ENCODE measurements around the gene ARPC5.
"Not testable (repeated sequence)": the region's sequence is repeated elsewhere in the genome, so short reads cannot be mapped to it uniquely, and the experiment has no call there.

ARPC5 gene

GRCh38 chr1:183636783-183637182 is 1.2 kb upstream of the ARPC5 start:
- H3K27me3 ChIP-seq (ENCODE audit: insufficient read depth, low read length): no peaks in the 10 kb centered on the region
- no peaks in the 10 kb centered on the region for H3K36me3 ChIP-seq (ENCODE audit: insufficient read depth, low read length)
- peak overlapping the region; percentile 7 for H2AFZ ChIP-seq (ENCODE audit: low read depth, low read length)
- H3K9me3 ChIP-seq (ENCODE audit: low read length): no peaks in the 10 kb centered on the region
- peaks cover 42% of the 10 kb centered on the region for H3K4me1 ChIP-seq (ENCODE audit: insufficient read depth, low read length)
- peak overlapping the region; percentile 74 for H3K4me3 ChIP-seq (ENCODE audit: low read length)

DNA sequence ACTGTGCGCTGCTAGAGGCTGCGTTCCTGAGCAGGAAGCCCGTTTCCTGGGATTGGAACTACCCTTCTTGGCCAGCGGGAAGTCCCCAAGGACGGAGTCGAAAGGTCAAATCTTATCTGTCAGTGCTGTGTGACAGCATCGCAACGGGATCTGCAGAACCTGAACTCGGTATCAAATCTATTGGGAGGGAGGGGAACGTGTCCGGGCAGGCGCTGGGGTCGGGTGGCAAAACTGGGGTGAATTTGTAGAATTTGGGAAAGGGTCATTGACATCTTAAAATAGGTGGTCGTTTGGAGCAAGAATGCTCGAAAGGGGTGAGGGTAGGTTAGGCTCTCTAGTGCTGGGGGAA is 725 bp upstream of the ARPC5 start:
- H3K4me1 ChIP-seq (ENCODE audit: insufficient read depth, low read length): peaks cover 45% of the 10 kb centered on the region
- H2AFZ ChIP-seq (ENCODE audit: low read depth, low read length): peak overlapping the region; percentile 7
- no peaks in the 10 kb centered on the region for H3K9me3 ChIP-seq (ENCODE audit: low read length)
- no peaks in the 10 kb centered on the region for H3K27me3 ChIP-seq (ENCODE audit: insufficient read depth, low read length)
- H3K36me3 ChIP-seq (ENCODE audit: insufficient read depth, low read length): no peaks in the 10 kb centered on the region
- peak overlapping the region; percentile 74 for H3K4me3 ChIP-seq (ENCODE audit: low read length)

DNA sequence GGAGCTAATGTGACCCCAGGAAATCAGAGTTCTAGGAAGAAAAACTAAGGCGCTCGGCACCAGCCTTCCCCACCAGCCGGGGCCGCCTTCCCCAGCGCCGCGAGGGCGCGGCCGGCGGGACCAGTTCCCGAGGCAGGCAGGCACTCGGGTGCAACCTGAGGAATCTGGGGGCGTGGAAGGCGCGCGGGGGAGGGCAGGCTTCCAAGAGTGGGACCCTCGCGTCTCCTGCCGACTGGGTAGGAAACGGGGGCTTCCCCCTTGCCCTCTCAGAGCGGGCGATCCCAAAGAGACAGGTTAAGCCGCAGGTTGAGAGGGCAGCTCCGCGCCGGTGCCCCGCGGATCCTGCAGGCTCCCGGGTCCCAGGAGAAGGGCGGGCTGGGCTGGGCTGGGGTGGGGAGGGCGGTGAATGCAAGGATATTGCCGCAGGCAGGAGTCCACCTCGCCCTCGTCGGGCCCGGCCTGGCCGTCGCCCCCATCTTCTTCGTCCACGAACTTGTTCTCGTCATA is 431 bp downstream of the ARPC5 start:
- Histone ChIP-seq H3K4me1 (ENCODE audit: insufficient read depth, low read length) (peaks cover 45% of the 10 kb centered on the region), H3K36me3 (ENCODE audit: insufficient read depth, low read length) (peaks cover 9% of the 10 kb centered on the region), H3K4me3 (ENCODE audit: low read length) (peak overlapping the region; percentile 74), H2AFZ (ENCODE audit: low read depth, low read length) (peak overlapping the region; percentile 84), H3K9me3 (ENCODE audit: low read length) (no peaks in the 10 kb centered on the region), H3K27me3 (ENCODE audit: insufficient read depth, low read length) (no peaks in the 10 kb centered on the region)

DNA sequence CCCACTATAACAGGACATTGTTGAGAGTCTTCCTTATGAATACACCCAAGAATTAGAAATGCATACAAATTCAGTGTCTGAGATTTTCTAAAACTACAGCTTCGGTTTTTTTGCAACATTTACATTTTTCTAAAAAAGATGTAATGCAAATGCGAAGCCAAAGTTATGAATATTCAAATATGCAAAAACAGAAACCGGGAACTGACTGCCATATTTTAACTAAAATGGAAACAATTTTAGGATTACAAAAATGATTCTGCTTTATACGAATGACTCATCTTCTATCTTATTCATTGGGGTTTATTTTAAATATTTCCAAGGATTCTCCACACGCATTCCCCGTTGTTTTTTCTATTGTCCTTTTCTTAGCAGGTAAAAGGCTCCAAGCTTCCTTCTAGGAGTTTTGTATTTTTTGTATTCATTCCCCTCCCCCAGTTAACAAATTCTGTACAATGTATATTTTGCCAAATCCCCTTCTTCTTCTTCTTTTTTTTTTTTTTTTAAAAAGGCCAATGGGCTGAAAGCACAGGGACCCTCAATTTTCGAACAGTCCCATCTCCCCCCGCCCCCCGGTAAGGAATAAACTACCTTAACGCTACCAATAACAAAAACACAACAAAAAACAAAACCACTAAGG is 1.0 kb downstream of the ARPC5 start:
- Histone ChIP-seq H3K9me3 (ENCODE audit: low read length) (no peaks in the 10 kb centered on the region), H3K36me3 (ENCODE audit: insufficient read depth, low read length) (peaks cover 14% of the 10 kb centered on the region), H3K4me3 (ENCODE audit: low read length) (peak overlapping the region; percentile 74), H2AFZ (ENCODE audit: low read depth, low read length) (peak overlapping the region; percentile 84), H3K4me1 (ENCODE audit: insufficient read depth, low read length) (peaks cover 45% of the 10 kb centered on the region), H3K27me3 (ENCODE audit: insufficient read depth, low read length) (no peaks in the 10 kb centered on the region)

DNA sequence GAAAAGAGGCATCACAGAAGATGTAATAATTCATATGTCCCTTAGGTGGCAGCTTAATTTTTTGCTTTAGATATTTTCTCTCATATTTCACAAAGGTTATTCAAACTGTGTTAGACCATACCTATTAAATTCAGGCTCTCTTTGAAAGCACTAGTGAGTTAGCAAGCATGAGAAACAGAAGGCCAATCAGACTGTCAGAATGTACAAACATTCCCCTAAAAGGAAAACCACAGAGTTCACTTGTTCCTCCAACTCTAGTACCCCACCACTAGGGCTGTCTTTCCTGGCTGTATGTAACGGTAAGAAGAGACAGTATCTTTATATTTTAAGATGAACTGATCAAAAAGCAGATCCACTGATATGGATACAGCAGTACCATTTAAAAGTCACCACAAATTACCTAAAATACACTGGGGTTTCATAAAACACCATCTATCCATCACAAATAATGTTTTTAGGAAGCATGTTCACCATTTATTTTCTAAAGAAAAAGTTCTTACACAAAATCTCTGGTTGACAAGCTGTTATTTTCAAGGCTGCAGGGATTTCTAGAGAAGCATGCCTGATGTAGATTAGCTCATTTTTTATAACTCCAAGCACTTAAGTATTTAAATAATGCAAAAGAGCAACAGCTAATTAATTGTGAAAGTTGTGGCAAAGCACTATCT is 1.8 kb downstream of the ARPC5 start:
- peaks cover 21% of the 10 kb centered on the region for H3K36me3 ChIP-seq (ENCODE audit: insufficient read depth, low read length)
- no peaks in the 10 kb centered on the region for H3K27me3 ChIP-seq (ENCODE audit: insufficient read depth, low read length)
- H2AFZ ChIP-seq (ENCODE audit: low read depth, low read length): no peak overlapping the region
- no peaks in the 10 kb centered on the region for H3K9me3 ChIP-seq (ENCODE audit: low read length)
- H3K4me3 ChIP-seq (ENCODE audit: low read length): peak overlapping the region; percentile 74
- peaks cover 45% of the 10 kb centered on the region for H3K4me1 ChIP-seq (ENCODE audit: insufficient read depth, low read length)

- Histone ChIP-seq H3K4me3 (ENCODE audit: low read length) (peak overlapping the region; percentile 74), H3K4me1 (ENCODE audit: insufficient read depth, low read length) (peaks cover 45% of the 10 kb centered on the region), H2AFZ (ENCODE audit: low read depth, low read length) (no peak overlapping the region), H3K36me3 (ENCODE audit: insufficient read depth, low read length) (peaks cover 28% of the 10 kb centered on the region), H3K9me3 (ENCODE audit: low read length) (no peaks in the 10 kb centered on the region), H3K27me3 (ENCODE audit: insufficient read depth, low read length) (no peaks in the 10 kb centered on the region)
These were observed 2.6 kb downstream of the ARPC5 start for GRCh38 chr1:183632964-183633363.

GRCh38 chr1:183632114-183632513 is 3.5 kb downstream of the ARPC5 start:
- no peak overlapping the region for H3K4me3 ChIP-seq (ENCODE audit: low read length)

GRCh38 chr1:183630748-183631147 is 4.8 kb downstream of the ARPC5 start:
- H3K4me1 ChIP-seq (ENCODE audit: insufficient read depth, low read length): peaks cover 28% of the 10 kb centered on the region
- H3K9me3 ChIP-seq (ENCODE audit: low read length): no peaks in the 10 kb centered on the region
- H3K36me3 ChIP-seq (ENCODE audit: insufficient read depth, low read length): peaks cover 37% of the 10 kb centered on the region
- no peaks in the 10 kb centered on the region for H3K27me3 ChIP-seq (ENCODE audit: insufficient read depth, low read length)
- H2AFZ ChIP-seq (ENCODE audit: low read depth, low read length): no peak overlapping the region
- H3K4me3 ChIP-seq (ENCODE audit: low read length): no peak overlapping the region

More at GRCh38 chr1:183632114-183632513, 3.5 kb downstream of the ARPC5 start:
- peaks cover 33% of the 10 kb centered on the region for H3K36me3 ChIP-seq (ENCODE audit: insufficient read depth, low read length)
- no peaks in the 10 kb centered on the region for H3K9me3 ChIP-seq (ENCODE audit: low read length)
- peaks cover 37% of the 10 kb centered on the region for H3K4me1 ChIP-seq (ENCODE audit: insufficient read depth, low read length)
- no peaks in the 10 kb centered on the region for H3K27me3 ChIP-seq (ENCODE audit: insufficient read depth, low read length)
- no peak overlapping the region for H2AFZ ChIP-seq (ENCODE audit: low read depth, low read length)

- H3K9me3 ChIP-seq (ENCODE audit: low read length): no peaks in the 10 kb centered on the region
- H3K4me3 ChIP-seq (ENCODE audit: low read length): no peak overlapping the region
- peaks cover 19% of the 10 kb centered on the region for H3K4me1 ChIP-seq (ENCODE audit: insufficient read depth, low read length)
- peaks cover 37% of the 10 kb centered on the region for H3K36me3 ChIP-seq (ENCODE audit: insufficient read depth, low read length)
- no peaks in the 10 kb centered on the region for H3K27me3 ChIP-seq (ENCODE audit: insufficient read depth, low read length)
- H2AFZ ChIP-seq (ENCODE audit: low read depth, low read length): no peak overlapping the region
These were observed 7.0 kb downstream of the ARPC5 start for GRCh38 chr1:183628537-183628936.

- not testable (repeated sequence) for H2AFZ ChIP-seq (ENCODE audit: low read depth, low read length); H3K4me1 ChIP-seq (ENCODE audit: insufficient read depth, low read length); H3K27me3 ChIP-seq (ENCODE audit: insufficient read depth, low read length); H3K9me3 ChIP-seq (ENCODE audit: low read length); H3K4me3 ChIP-seq (ENCODE audit: low read length)
- H3K36me3 ChIP-seq (ENCODE audit: insufficient read depth, low read length): peaks cover 37% of the 10 kb centered on the region
These were observed 9.3 kb downstream of the ARPC5 start for GRCh38 chr1:183626236-183626635.

- Histone ChIP-seq H3K9me3 (ENCODE audit: low read length) (no peaks in the 10 kb centered on the region), H3K4me3 (ENCODE audit: low read length) (no peak overlapping the region), H3K36me3 (ENCODE audit: insufficient read depth, low read length) (peaks cover 9% of the 10 kb centered on the region), H3K27me3 (ENCODE audit: insufficient read depth, low read length) (no peaks in the 10 kb centered on the region), H2AFZ (ENCODE audit: low read depth, low read length) (no peak overlapping the region), H3K4me1 (ENCODE audit: insufficient read depth, low read length) (no peaks in the 10 kb centered on the region)
These were observed 12.4 kb downstream of the ARPC5 start for GRCh38 chr1:183622884-183623785.

DNA sequence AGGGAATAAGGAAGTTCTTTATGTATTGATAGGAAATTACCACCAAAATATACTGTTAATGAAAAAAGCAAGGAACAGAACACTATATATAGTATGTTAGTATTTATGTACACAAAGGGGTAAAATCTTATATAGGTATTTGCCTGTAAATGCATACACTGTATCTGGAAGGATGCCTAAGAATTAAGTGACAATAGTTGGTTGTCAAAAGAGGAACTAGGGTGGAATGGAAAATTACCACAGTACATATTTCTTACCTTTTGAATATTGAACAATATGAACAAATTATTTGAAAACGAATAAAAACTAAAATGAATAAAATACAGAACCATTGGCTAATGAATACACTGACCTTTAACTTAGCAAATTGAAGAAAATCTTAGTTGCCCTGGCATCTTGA is 13.6 kb downstream of the ARPC5 start:
- Histone ChIP-seq H3K36me3 (ENCODE audit: insufficient read depth, low read length) (peaks cover 3% of the 10 kb centered on the region), H3K27me3 (ENCODE audit: insufficient read depth, low read length) (no peaks in the 10 kb centered on the region), H2AFZ (ENCODE audit: low read depth, low read length) (no peak overlapping the region), H3K4me3 (ENCODE audit: low read length) (no peak overlapping the region), H3K4me1 (ENCODE audit: insufficient read depth, low read length) (no peaks in the 10 kb centered on the region), H3K9me3 (ENCODE audit: low read length) (no peaks in the 10 kb centered on the region)

GRCh38 chr1:183620311-183620710 is 15.3 kb downstream of the ARPC5 start:
- Histone ChIP-seq H3K36me3 (ENCODE audit: insufficient read depth, low read length) (no peaks in the 10 kb centered on the region), H3K27me3 (ENCODE audit: insufficient read depth, low read length) (no peaks in the 10 kb centered on the region), H2AFZ (ENCODE audit: low read depth, low read length) (no peak overlapping the region), H3K9me3 (ENCODE audit: low read length) (no peaks in the 10 kb centered on the region), H3K4me3 (ENCODE audit: low read length) (no peak overlapping the region), H3K4me1 (ENCODE audit: insufficient read depth, low read length) (no peaks in the 10 kb centered on the region)
